ENCODE measurements around the gene LMF1. TPM values are rescaled to one million over a fixed set of nuclear protein-coding genes. Genes with fewer than 3 reads are reported as not detected.

LMF1 gene
- total RNA-seq, 1 experiment from 2014 or later = 13.5 TPM

- POLR2A ChIA-PET (ENCODE audit: unreplicated experiment) = no interaction called here
- intact Hi-C loops (cut with micrococcal nuclease) = no loop called here
- H3K9ac ChIP-seq (ENCODE audit: low read length) = no peak overlapping the region
- BruUV-seq (replicated peaks) = no TSS peak
- no peaks in the 10 kb centered on the region for H3K9me3 ChIP-seq (ENCODE audit: low read length)
- TF ChIP-seq EZH2phosphoT487 (IDR thresholded peaks at IDR 0.05; ENCODE audit: borderline replicate concordance, low read length) (no peak), CTCF (conservative IDR thresholded peaks at IDR 0.05; ENCODE audit: low read depth, low read length) (no peak), EZH2 (IDR thresholded peaks at IDR 0.05; ENCODE audit: low read length, unreplicated experiment) (no peak)
- no peaks in the 10 kb centered on the region for H3K4me1 ChIP-seq (ENCODE audit: insufficient read depth, low read length)
- no peaks in the 10 kb centered on the region for H3K9me2 ChIP-seq (replicated peaks; ENCODE audit: low read length)
- DNase-seq = peak; percentile 32
- peak; percentile 83 for ATAC-seq
- H3K36me3 ChIP-seq (ENCODE audit: low read depth, low read length) = no peaks in the 10 kb centered on the region
- peak overlapping the region; percentile 63; the same call in 1 of the 2 replicates for H2AFZ ChIP-seq (ENCODE audit: low read length)
- peak overlapping the region; percentile 81 for H3K4me2 ChIP-seq (ENCODE audit: low read length)
- peaks cover 8% of the 10 kb centered on the region; the same call in 1 of the 2 replicates for H3K27me3 ChIP-seq (ENCODE audit: low read length)
- H4K20me1 ChIP-seq (ENCODE audit: low read length) = no peaks in the 10 kb centered on the region
- no peaks in the 10 kb centered on the region for H3F3A ChIP-seq (ENCODE audit: low read length, unreplicated experiment)
- no peaks in the 10 kb centered on the region for H3K79me2 ChIP-seq (ENCODE audit: low read length)
- CTCF ChIA-PET = interaction anchor here (0.5 kb wide), 1 partner anchor 37 kb away, joined by 3 read pairs; no protein-coding TSS in a partner anchor
- H3K27ac ChIP-seq (ENCODE audit: low read length) = no peak overlapping the region
- peak overlapping the region; percentile 46 for H3K4me3 ChIP-seq (ENCODE audit: low read length)
Measured at GRCh38 chr16:1019231-1020090, 48.7 kb upstream of the LMF1 start.

- no peak for ATAC-seq
- Histone ChIP-seq H3K36me3 (ENCODE audit: low read depth, low read length) (no peaks in the 10 kb centered on the region), H3K9me2 (replicated peaks; ENCODE audit: low read length) (no peaks in the 10 kb centered on the region), H3K79me2 (ENCODE audit: low read length) (no peaks in the 10 kb centered on the region), H3K4me1 (ENCODE audit: insufficient read depth, low read length) (no peaks in the 10 kb centered on the region), H3F3A (ENCODE audit: low read length, unreplicated experiment) (no peaks in the 10 kb centered on the region), H2AFZ (ENCODE audit: low read length) (peak overlapping the region; percentile 63; the same call in 1 of the 2 replicates), H3K27ac (ENCODE audit: low read length) (no peak overlapping the region), H3K4me3 (ENCODE audit: low read length) (no peak overlapping the region), H3K4me2 (ENCODE audit: low read length) (peak overlapping the region; percentile 81), H3K27me3 (ENCODE audit: low read length) (peaks cover 8% of the 10 kb centered on the region; the same call in 1 of the 2 replicates), H4K20me1 (ENCODE audit: low read length) (no peaks in the 10 kb centered on the region), H3K9me3 (ENCODE audit: low read length) (no peaks in the 10 kb centered on the region), H3K9ac (ENCODE audit: low read length) (no peak overlapping the region)
- DNase-seq = no peak
- CTCF ChIA-PET = no interaction called here
- intact Hi-C loops (cut with micrococcal nuclease) = no loop called here
- POLR2A ChIA-PET (ENCODE audit: unreplicated experiment) = no interaction called here
- no TSS peak for BruUV-seq (replicated peaks)
- TF ChIP-seq CTCF (conservative IDR thresholded peaks at IDR 0.05; ENCODE audit: low read depth, low read length) = no peak
- no peak for TF ChIP-seq EZH2phosphoT487 (IDR thresholded peaks at IDR 0.05; ENCODE audit: borderline replicate concordance, low read length)
- no peak for TF ChIP-seq EZH2 (IDR thresholded peaks at IDR 0.05; ENCODE audit: low read length, unreplicated experiment)
Measured at GRCh38 chr16:1018447-1019198, 47.8 kb upstream of the LMF1 start.
